SK-N-SH treated with all-trans-retinoic acid at 6 μM for 48 hours (cell line): ENCODE data around the gene FANCC.

Experiments
- ESRRG ChIP-seq: fragments of 250-450 bp; sonication (Bioruptor Pico); IDR thresholded peaks from 2 replicates; pipeline ENCODE4 v1.6.1; 2021; ENCODE audit warnings: mild to moderate bottlenecking
- ISL1 ChIP-seq: fragments of 250-450 bp; sonication (Bioruptor Pico); IDR thresholded peaks from 2 replicates; pipeline ENCODE4 v2.1.2; 2022; ENCODE audit warnings: mild to moderate bottlenecking, moderate library complexity
- PATZ1 ChIP-seq: fragments of 250-450 bp; sonication (Bioruptor Pico); IDR thresholded peaks from 2 replicates; pipeline ENCODE4 v1.8.0; 2020; ENCODE audit warnings: mild to moderate bottlenecking, moderate library complexity, borderline replicate concordance
- POU6F1 ChIP-seq: fragments of 250-450 bp; sonication (Bioruptor Pico); IDR thresholded peaks from 2 replicates; pipeline ENCODE4 v1.8.0; 2021; ENCODE audit warnings: low read depth, mild to moderate bottlenecking, moderate library complexity, borderline replicate concordance
- SNAI2 ChIP-seq: fragments of 250-450 bp; sonication (Bioruptor Pico); IDR thresholded peaks from 2 replicates; pipeline ENCODE4 v1.5.0; 2020; ENCODE audit warnings: mild to moderate bottlenecking, moderate library complexity

GRCh38 chr9:95111716-95112115 lies 205.8 kb downstream of the FANCC start:
- TF ChIP-seq SNAI2 (CRISPR knock-in tag) = no peak
- no peak for TF ChIP-seq ISL1
- no peak for TF ChIP-seq ESRRG
- TF ChIP-seq POU6F1 (CRISPR knock-in tag) = no peak
- TF ChIP-seq PATZ1 (CRISPR knock-in tag) = no peak
